ENCODE results near the gene SDHAF2.
"Not testable (repeated sequence)": the region's sequence is repeated elsewhere in the genome, so short reads cannot be mapped to it uniquely, and the experiment has no call there.

The SDHAF2 gene

GRCh38 chr11:61425367-61426131, 4.4 kb upstream of the SDHAF2 start:
- no peak for DNase-seq (ENCODE audit: low read depth)

DNA sequence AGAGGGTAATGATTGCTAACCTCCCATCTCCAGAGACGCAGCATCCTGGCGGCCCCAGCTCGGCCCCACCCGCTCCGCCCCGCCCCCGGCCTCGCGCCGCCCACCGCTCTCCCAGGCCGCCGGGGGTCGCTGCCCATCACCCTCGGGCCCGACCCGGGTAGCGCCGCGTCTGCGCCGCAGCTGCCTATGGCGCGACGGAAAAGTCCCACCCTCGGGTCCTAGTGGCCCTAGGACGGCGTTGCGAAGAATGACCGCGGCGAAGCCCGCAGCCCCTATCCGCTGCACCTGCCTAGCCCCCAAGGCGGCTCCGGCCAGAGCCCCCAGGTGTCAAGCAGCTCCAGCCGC, 606 bp upstream of the SDHAF2 start:
- DNase-seq (ENCODE audit: low read depth): peak; percentile 50

DNA sequence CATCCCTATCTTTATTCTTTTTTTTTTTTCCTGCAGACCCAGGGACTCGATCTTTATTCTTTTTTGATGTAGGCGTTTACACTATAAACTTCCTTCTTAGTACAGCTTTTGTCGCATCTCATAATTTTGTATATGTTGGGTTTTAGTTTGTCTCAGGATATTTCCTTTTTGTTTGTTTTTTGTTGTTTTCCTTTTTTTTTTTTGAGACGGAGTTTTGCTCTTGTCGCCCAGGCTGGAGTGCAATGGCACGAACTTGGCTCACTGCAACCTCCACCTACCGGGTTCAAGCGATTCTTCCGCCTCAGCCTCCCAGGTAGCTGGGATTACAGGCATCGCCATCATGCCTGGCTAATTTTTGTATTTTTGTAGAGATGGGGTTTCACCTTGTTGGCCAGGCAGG, 915 bp downstream of the SDHAF2 start:
- DNase-seq (ENCODE audit: low read depth): not testable (repeated sequence)

GRCh38 chr11:61437496-61437895, 7.6 kb downstream of the SDHAF2 start:
- DNase-seq (ENCODE audit: low read depth): no peak

DNA sequence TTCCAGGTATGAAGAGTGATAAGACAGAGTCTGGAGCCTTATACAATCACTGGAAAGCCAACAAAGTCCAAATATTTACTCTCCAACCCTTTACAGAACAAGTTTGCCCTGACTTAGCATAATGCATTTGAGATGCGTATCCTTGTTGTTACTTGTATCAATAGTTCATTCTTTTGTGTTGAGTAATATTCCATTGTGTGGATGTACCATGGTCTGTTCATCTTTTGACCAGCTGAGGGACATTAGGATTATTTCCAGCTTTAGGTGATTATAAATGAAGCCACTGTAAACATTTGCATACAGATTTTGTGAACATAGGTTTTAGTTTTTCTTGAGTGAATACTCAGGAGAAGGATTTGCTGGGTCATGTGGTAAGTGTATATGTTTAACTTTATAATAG, 9.7 kb downstream of the SDHAF2 start:
- no peak for DNase-seq (ENCODE audit: low read depth)

DNA sequence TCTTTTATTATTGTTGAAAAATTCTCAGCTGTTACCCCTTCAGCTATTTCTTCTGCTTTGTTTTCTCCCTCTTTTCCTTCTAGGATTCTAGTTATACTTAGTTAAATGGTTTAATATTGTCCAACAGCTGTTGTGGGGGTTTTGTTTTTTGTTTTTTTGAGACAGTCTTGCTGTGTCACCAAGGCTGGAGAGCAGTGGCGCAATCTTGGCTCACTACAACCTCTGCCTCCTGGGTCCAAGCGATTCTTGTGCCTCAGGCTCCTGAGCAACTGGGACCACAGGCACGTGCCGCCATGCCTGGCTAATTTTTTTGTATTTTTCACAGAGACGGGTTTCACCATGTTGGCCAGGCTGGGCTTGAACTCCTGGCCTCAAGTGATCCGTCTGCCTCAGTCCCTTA, 12.7 kb downstream of the SDHAF2 start:
- DNase-seq (ENCODE audit: low read depth): no peak

- no peak for DNase-seq (ENCODE audit: low read depth)
Measured at GRCh38 chr11:61445516-61445915, 15.6 kb downstream of the SDHAF2 start.

DNA sequence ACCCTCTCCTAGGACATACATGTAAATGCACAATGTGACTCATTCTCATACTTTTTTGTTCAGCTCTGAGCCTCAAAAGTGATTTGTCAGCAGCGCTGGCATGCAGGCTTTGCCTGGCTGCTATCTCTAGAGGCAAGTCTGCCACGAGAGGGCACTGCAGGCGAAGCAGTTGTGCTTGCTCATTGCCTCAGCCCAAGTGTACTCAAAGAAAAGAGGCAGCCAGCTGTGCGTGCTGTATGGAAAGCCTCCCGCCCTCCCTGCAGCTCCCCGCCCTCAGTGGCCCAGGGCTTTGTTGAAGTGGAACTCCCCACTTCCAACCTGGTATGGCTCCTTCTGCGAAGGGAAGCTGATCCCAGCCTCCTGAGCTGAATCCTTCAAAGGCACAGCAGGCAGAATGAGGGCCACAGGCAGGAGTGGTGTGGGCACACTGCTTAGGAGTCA, 16.3 kb downstream of the SDHAF2 start:
- DNase-seq (ENCODE audit: low read depth): peak; percentile 20

DNA sequence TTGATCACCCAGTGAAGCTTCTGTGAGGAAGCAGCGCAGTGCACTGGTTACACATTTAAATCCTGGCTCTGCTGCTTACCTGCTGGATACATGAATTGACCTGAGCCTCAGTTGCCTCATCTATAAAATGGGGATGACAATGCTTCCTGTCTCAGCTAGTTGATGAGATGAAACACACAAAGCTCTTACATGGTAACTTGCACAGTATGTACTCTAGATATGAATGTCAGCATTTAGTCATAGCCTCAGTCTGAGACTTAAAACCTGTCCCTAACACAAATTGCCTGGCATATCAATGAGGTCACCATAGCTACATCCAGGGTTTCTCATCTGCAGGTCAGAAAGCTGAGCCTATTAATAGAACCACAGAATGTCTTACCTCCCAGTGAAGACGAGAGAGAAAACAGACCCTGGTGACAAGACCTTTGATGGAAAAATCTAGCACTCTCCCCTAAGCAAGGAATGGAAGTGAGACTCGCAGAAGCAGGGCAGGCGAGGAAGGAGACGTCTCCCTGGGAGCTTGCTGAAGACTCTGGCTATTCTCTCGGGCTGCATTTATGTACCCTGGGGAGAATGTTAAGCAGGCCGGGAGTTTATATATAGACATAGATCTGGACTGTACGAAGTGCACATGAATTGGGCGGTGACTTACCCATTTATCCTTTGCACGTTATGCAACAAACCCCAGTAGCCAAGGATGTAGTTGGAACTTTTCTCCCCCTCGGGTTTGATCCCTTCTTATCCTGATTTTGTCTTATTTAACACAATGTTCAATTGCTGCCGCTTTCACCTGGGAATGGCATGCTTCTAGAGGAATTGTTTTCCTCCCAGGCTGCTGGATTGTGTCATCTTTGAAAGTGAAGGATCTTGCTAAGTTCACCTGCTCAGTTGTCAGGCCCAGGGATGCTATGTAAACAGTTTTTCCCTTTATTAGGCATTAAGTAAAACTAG, 18.0 kb downstream of the SDHAF2 start:
- no peak for DNase-seq (ENCODE audit: low read depth)

- DNase-seq (ENCODE audit: low read depth): no peak
Measured at GRCh38 chr11:61448552-61448927, 18.6 kb downstream of the SDHAF2 start.

- no peak for DNase-seq (ENCODE audit: low read depth)
Measured at GRCh38 chr11:61452825-61453224, 22.9 kb downstream of the SDHAF2 start.

DNA sequence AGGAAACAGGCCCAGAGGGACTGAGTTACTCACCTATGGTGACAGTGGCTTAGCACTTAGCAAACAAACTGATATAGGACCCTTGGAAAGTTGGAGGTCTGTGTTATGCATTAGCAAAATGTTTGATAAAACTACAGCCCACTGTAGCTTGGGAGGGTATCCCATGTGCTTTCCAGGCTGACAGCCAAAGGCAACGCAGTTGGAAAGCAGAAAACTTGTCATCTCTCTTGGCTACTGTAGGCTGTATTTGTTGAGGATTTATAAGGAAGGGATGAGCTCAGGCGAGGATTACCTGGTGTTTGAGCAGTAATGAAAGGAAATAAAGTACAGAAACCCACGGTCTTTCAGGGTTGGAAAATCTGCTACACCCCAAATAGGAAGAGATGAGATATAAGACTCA, 23.8 kb downstream of the SDHAF2 start:
- DNase-seq (ENCODE audit: low read depth): no peak

- no peak for DNase-seq (ENCODE audit: low read depth)
Measured at GRCh38 chr11:61454520-61454919, 24.6 kb downstream of the SDHAF2 start.

- no peak for DNase-seq (ENCODE audit: low read depth)
Measured at GRCh38 chr11:61460474-61460881, 30.6 kb downstream of the SDHAF2 start.

DNA sequence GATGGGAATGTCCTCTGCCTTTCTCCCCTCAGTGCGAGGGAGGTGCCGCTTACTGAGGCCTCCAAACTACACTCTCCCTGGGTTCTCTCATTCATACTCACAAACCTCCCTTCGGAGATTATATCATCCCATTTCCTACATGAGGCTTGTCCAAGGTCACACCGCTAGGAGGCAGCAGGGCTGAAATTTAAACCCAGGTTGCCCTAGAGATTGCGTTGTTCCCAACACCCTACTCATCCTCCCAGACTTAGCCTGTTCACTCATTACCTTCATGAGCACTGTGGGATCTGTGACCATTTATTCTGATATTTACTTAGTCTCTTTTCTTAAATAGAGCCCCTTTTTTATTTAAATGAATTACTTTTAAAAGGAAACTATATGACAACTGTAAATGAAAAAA, 31.1 kb downstream of the SDHAF2 start:
- no peak for DNase-seq (ENCODE audit: low read depth)

GRCh38 chr11:61467602-61468001, 37.7 kb downstream of the SDHAF2 start:
- DNase-seq (ENCODE audit: low read depth): not testable (repeated sequence)

- no peak for DNase-seq (ENCODE audit: low read depth)
Measured at GRCh38 chr11:61468002-61468401, 38.1 kb downstream of the SDHAF2 start.

GRCh38 chr11:61472282-61472681, 42.4 kb downstream of the SDHAF2 start:
- no peak for DNase-seq (ENCODE audit: low read depth)

- no peak for DNase-seq (ENCODE audit: low read depth)
Measured at GRCh38 chr11:61472868-61473267, 42.9 kb downstream of the SDHAF2 start.

DNA sequence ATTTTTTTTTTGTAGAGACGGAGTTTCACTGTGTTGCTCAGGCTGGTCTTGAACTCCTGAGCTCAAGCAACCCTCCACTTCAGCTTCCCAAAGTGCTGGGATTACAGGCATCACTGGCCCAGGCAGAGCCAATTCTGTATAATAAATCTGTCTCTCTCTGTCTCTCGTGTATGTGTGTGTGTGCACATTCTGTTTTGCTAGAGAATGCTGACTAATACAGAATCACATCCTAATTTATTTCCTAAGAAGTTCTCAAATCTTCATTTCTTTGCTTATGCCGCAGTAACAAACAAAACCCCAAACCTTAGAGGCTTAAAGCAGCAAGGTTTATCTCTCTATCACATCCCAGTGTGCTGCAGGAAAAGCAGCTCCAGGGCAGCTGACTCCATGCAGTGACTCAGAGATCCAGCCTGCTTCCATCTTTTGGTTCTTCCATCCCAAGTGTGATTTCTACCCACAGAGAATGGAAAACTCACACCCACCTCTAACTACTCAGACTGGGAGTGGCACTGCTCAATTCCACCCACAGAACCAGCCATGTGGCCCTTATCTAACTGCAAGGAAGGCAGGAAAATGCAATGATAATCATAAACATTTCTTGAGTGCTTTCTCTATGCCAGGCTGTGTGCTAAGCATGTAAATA, 43.6 kb downstream of the SDHAF2 start:
- no peak for DNase-seq (ENCODE audit: low read depth)

GRCh38 chr11:61474013-61474643, 44.2 kb downstream of the SDHAF2 start:
- no peak for DNase-seq (ENCODE audit: low read depth)

- no peak for DNase-seq (ENCODE audit: low read depth)
Measured at GRCh38 chr11:61475433-61475832, 45.5 kb downstream of the SDHAF2 start.
